Endothelial cell of umbilical vein (primary cell): ENCODE measurements around the gene TRMT44. TPM values are rescaled to one million over a fixed set of nuclear protein-coding genes. Genes with fewer than 3 reads are reported as not detected.

ENCODE experiments used
- BruUV-seq: library from RNA; stranded (reverse); fragments of 400-500 nt; replicated peaks from 2 replicates; lab custom pipeline; 2021; lab: Mats Ljungman, UMichigan
- CTCF ChIA-PET: fragments of 300-600, 350-600 bp; sonication (Branson Sonifier 250); formaldehyde crosslinking; loops from one replicate; lab custom pipeline; 2021; ENCODE audit warnings: antibody characterized with exemption, inconsistent platforms; lab: Charles Lee
- POLR2A ChIA-PET: fragments of 300-600, 350-600 bp; sonication (Branson Sonifier 250); formaldehyde crosslinking; loops from one replicate; lab custom pipeline; 2021; ENCODE audit warnings: antibody characterized with exemption, inconsistent platforms; lab: Charles Lee
- DNase-seq: peaks from one replicate; pipeline ENCODE4 v3.0.0-alpha.2; 2011; ENCODE audit warnings: low read depth, low spot score
- FAIRE-seq: peaks from 2 replicates; lab custom pipeline; 2011; peaks lifted over from hg19 to GRCh38; lab: Jason Lieb, UNC
- H2AFZ ChIP-seq: 2 replicates; pipeline ENCODE4 v1.6.0; 2012; ENCODE audit warnings: low read depth, low read length, control low read depth, inconsistent platforms
- H3K27ac ChIP-seq: 2 replicates; pipeline ENCODE4 v1.5.1; 2011; ENCODE audit warnings: low read depth, mild to moderate bottlenecking, control low read depth, low read length, moderate library complexity; ENCODE audit not compliant: insufficient read depth
- H3K27me3 ChIP-seq, 2 experiments: 2 replicates each; pipeline versions ENCODE4 v1.6.0 to v1.6.1; 2011; ENCODE audit warnings: low read length in 2 of 2, mixed read lengths in 1 of 2; ENCODE audit not compliant: control insufficient read depth in 2 of 2, insufficient read depth in 2 of 2
- H3K36me3 ChIP-seq, 2 experiments: 2 replicates in 1 of 2; 3 replicates in 1 of 2; pipeline ENCODE4 v1.5.1; 2011; ENCODE audit warnings: low read length in 2 of 2, mild to moderate bottlenecking in 1 of 2, moderate library complexity in 1 of 2; ENCODE audit not compliant: control insufficient read depth in 2 of 2, insufficient read depth in 2 of 2; ENCODE audit errors: extremely low read depth in 1 of 2
- H3K4me1 ChIP-seq: 3 replicates; pipeline ENCODE4 v1.5.1; 2011; ENCODE audit warnings: mild to moderate bottlenecking, low read length; ENCODE audit not compliant: control insufficient read depth, insufficient read depth; ENCODE audit errors: extremely low read depth
- H3K4me2 ChIP-seq: 2 replicates; pipeline ENCODE4 v1.6.1; 2011; ENCODE audit warnings: low read length, control low read depth, mixed read lengths; ENCODE audit not compliant: insufficient read depth
- H3K4me3 ChIP-seq, 3 experiments: fragments of 200-600 bp in 1 of 3; sonication (generic), shearing (Covaris generic) in 1 of 3; replicated peaks in 1 of 3; 2 replicates each; pipeline ENCODE4 v1.5.1; 2011 to 2016; ENCODE audit warnings: control low read depth in 3 of 3, low read length in 3 of 3, mild to moderate bottlenecking in 2 of 3, inconsistent platforms in 1 of 3, low read depth in 1 of 3, moderate library complexity in 1 of 3; ENCODE audit not compliant: insufficient read depth in 1 of 3
- H3K79me2 ChIP-seq: 2 replicates; pipeline ENCODE4 v1.6.0; 2012; ENCODE audit warnings: low read length, inconsistent platforms; ENCODE audit not compliant: control insufficient read depth, insufficient read depth
- H3K9ac ChIP-seq: replicated peaks from 2 replicates; pipeline ENCODE3; 2011; ENCODE audit warnings: low read length, control low read depth; ENCODE audit not compliant: insufficient read depth; ENCODE audit errors: extremely low read depth
- H3K9me1 ChIP-seq: replicated peaks from 3 replicates; pipeline ENCODE4 v1.6.0; 2011; ENCODE audit warnings: mild to moderate bottlenecking, low read length; ENCODE audit not compliant: control insufficient read depth, insufficient read depth; ENCODE audit errors: extremely low read depth
- H3K9me3 ChIP-seq: replicated peaks from 2 replicates; pipeline ENCODE4 v1.5.1; 2012; ENCODE audit warnings: low read length, inconsistent platforms; ENCODE audit not compliant: control insufficient read depth, insufficient read depth
- H4K20me1 ChIP-seq: replicated peaks from 2 replicates; pipeline ENCODE3; 2011; ENCODE audit warnings: mild to moderate bottlenecking, low read length; ENCODE audit not compliant: control insufficient read depth, insufficient read depth; ENCODE audit errors: extremely low read depth
- CTCF ChIP-seq, 2 donors: IDR thresholded peaks; 1 replicate in 1 of 2; 2 replicates in 1 of 2; pipeline ENCODE4 v1.5.1; 2011; ENCODE audit warnings: low read length in 2 of 2, mild to moderate bottlenecking in 2 of 2, moderate library complexity in 2 of 2, control low read depth in 1 of 2, inconsistent platforms in 1 of 2, low read depth in 1 of 2; ENCODE audit not compliant: insufficient read depth in 1 of 2; ENCODE audit errors: extremely low read depth in 1 of 2
- EZH2 ChIP-seq: IDR thresholded peaks from 2 replicates; pipeline ENCODE4 v1.6.1; 2012; ENCODE audit warnings: borderline replicate concordance, low read depth, mild to moderate bottlenecking, moderate library complexity, low read length, inconsistent platforms; ENCODE audit not compliant: severe bottlenecking
- FOS ChIP-seq: IDR thresholded peaks from 2 replicates; pipeline ENCODE4 v1.6.1; 2011; ENCODE audit warnings: mild to moderate bottlenecking, low read length, moderate library complexity, borderline replicate concordance; ENCODE audit not compliant: insufficient read depth
- GATA2 ChIP-seq: IDR thresholded peaks from 2 replicates; pipeline ENCODE4 v1.7.0; 2011; ENCODE audit warnings: low read depth, mild to moderate bottlenecking, moderate library complexity, mixed read lengths, low read length; ENCODE audit not compliant: insufficient read length, insufficient read depth
- JUN ChIP-seq: IDR thresholded peaks from 2 replicates; pipeline ENCODE4 v1.6.1; 2011; ENCODE audit warnings: borderline replicate concordance, low read depth; ENCODE audit not compliant: insufficient read length, insufficient read depth
- MAX ChIP-seq: IDR thresholded peaks from 2 replicates; pipeline ENCODE4 v1.6.1; 2011; ENCODE audit not compliant: insufficient read depth, insufficient read length
- MYC ChIP-seq: IDR thresholded peaks from one replicate; pipeline ENCODE4 v1.6.1; 2011; ENCODE audit warnings: mild to moderate bottlenecking, low read depth, low read length
- POLR2A ChIP-seq: IDR thresholded peaks from 2 replicates; pipeline ENCODE4 v1.6.1; 2012; ENCODE audit warnings: low read depth, mild to moderate bottlenecking, control low read depth, low read length
- POLR2AphosphoS5 ChIP-seq: IDR thresholded peaks from 2 replicates; pipeline ENCODE4 v1.6.1; 2012; ENCODE audit warnings: low read depth, mild to moderate bottlenecking, control low read depth, low read length, moderate library complexity; ENCODE audit not compliant: insufficient read depth
- dilution Hi-C: fragments of 300-500 bp; cut with MboI; formaldehyde crosslinking; loops from one replicate; pipeline ENCODE4 v1.15.0; 2019; ENCODE audit warnings: low sequenced_read_pairs; ENCODE audit not compliant: extremely low pct_ligation_motif_present
- intact Hi-C: fragments of 100-400 bp; cut with micrococcal nuclease; formaldehyde crosslinking; loops from one replicate; pipeline ENCODE4 v1.10.0; 2022
- polyA plus RNA-seq, 4 experiments: library from polyadenylated mRNA; depleted of rRNA in 3 of 4; stranded (reverse) in 3 of 4; unstranded in 1 of 4; fragments of >200 nt; gene quantifications; 2 replicates each; pipeline versions ENCODE4 v1.2.1 to v1.2.3, GENCODE V29; 2011 to 2012; ENCODE audit warnings: missing spikeins in 1 of 4
- total RNA-seq: library from RNA; stranded (reverse); gene quantifications from 2 replicates; pipeline ENCODE4 v1.2.3, GENCODE V29; 2021

TRMT44 gene
- total and polyA plus RNA-seq, 2 donors (not counting 3 experiments of a cell fraction or from before 2014, with no cell fraction given) = 10.4 to 17.3 TPM

- dilution Hi-C loops = no loop called here
- no TSS peak for BruUV-seq
Measured at GRCh38 chr4:8513931-8514330, 73.4 kb downstream of the TRMT44 start.

More at GRCh38 chr4:8513931-8514330, 73.4 kb downstream of the TRMT44 start:
- no peak overlapping the region for H2AFZ ChIP-seq
- H3K27me3 ChIP-seq = no peaks in the 10 kb centered on the region
- ChIA-PET CTCF (no interaction called here), POLR2A (no interaction called here)
- TF ChIP-seq POLR2AphosphoS5 (no peak), POLR2A (no peak), FOS (no peak), MAX (no peak), JUN (no peak), EZH2 (no peak), GATA2 (no peak), MYC (no peak), CTCF (IDR thresholded peaks at IDR 0.05; ENCODE audit: extremely low read depth in 1 of 2, insufficient read depth in 1 of 2, low read depth in 1 of 2, low read length in 2 of 2) (no peak)
- no peak for DNase-seq
- H4K20me1 ChIP-seq = no peaks in the 10 kb centered on the region
- H3K27ac ChIP-seq = no peak overlapping the region
- no peak overlapping the region for H3K4me3 ChIP-seq
- intact Hi-C loops = no loop called here
- H3K9me3 ChIP-seq = no peaks in the 10 kb centered on the region
- FAIRE-seq = no peak
- H3K4me2 ChIP-seq = no peak overlapping the region
- H3K9ac ChIP-seq = no peak overlapping the region
- no peaks in the 10 kb centered on the region for H3K4me1 ChIP-seq
- no peaks in the 10 kb centered on the region for H3K79me2 ChIP-seq
- H3K9me1 ChIP-seq = no peaks in the 10 kb centered on the region
- H3K36me3 ChIP-seq = no peaks in the 10 kb centered on the region
